SHP77 treated with DMSO at 0.1 percent for 48 hours (cell line): ENCODE results near the gene SMG7.
A peak's percentile ranks its signal among the peaks of the same experiment; 100 is the strongest.

ENCODE experiments used
- DNase-seq: peaks from one replicate; lab custom pipeline; 2025; lab: John Stamatoyannopoulos, UW

SMG7 gene

GRCh38 chr1:183467687-183468086 is 4.6 kb upstream of the SMG7 start:
- DNase-seq = no peak

DNA sequence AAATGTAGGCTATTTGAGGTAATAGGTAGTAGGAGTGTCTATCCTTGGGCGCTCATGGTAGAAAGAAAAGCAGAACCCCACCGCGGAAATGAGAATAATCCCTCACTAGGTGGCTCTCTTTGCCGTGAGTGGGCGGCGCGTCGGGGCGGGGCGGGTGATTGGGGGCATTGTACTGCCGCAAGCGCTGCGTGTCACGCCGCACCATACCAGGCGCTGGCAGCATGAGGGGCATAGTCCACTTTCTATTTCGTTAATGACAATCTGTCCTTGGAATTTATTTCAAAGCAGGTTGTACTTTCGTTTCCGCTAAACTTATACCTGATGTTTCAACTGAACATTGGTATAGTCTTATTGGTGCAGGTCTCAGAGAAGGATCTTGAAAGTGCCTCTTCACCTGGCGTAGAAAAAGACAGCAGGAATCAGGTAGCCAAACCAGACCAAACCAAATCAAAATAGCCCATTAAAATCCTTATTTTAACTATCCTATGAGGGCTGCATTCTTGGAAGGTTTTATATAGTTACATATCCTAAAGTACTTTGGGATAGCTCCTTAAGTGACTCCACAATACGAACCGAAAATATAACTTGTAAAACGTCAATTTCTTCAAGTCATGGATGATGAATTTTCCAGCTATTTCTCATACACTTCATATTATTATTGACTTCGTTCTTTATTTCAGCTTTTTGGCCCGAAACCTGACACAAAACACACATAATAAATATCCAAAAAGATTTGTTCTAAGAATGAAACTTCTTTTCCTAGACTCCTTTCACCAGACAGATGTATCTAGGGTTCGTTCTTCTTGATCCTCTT is 1.9 kb upstream of the SMG7 start:
- DNase-seq = peak; percentile 64

- peak; percentile 75 for DNase-seq
Observed at GRCh38 chr1:183470961-183471742, 1.1 kb upstream of the SMG7 start.

GRCh38 chr1:183471743-183472487 is 384 bp upstream of the SMG7 start:
- DNase-seq = peak; percentile 94

- no peak for DNase-seq
Observed at GRCh38 chr1:183473217-183473536, 878 bp downstream of the SMG7 start.

DNA sequence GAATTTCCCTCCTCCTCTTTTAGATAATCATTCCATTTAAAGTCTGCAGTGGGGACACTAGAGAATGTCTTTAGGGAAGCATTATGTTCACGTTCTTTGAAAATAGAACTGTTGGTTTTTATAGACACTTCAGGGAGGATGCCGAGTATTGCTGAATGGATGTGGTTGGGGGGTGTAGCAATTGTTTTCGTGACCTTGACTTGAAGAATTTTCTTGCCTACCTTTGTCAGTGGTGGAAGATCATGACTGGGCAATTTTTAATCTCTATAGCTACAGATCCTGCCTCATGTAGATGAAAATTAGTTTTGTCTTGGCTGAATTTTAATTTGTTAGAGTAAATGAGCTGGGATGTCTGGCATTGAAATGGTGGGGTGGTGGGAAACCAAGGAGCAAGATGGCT is 3.8 kb downstream of the SMG7 start:
- DNase-seq = no peak

GRCh38 chr1:183477986-183478781 is 5.9 kb downstream of the SMG7 start:
- no peak for DNase-seq

- no peak for DNase-seq
Observed at GRCh38 chr1:183480971-183481441, 8.7 kb downstream of the SMG7 start.

GRCh38 chr1:183483224-183483623 is 10.9 kb downstream of the SMG7 start:
- no peak for DNase-seq

- DNase-seq = no peak
Observed at GRCh38 chr1:183484254-183484653, 12.0 kb downstream of the SMG7 start.

- DNase-seq = no peak
Observed at GRCh38 chr1:183484851-183485250, 12.6 kb downstream of the SMG7 start.

GRCh38 chr1:183487674-183488442 is 15.6 kb downstream of the SMG7 start:
- DNase-seq = no peak

- DNase-seq = no peak
Observed at GRCh38 chr1:183490932-183491331, 18.6 kb downstream of the SMG7 start.

GRCh38 chr1:183493540-183494245 is 21.4 kb downstream of the SMG7 start:
- DNase-seq = no peak

GRCh38 chr1:183495420-183495819 is 23.1 kb downstream of the SMG7 start:
- DNase-seq = no peak

- DNase-seq = no peak
Observed at GRCh38 chr1:183497218-183497617, 24.9 kb downstream of the SMG7 start.

- DNase-seq = no peak
Observed at GRCh38 chr1:183498342-183498991, 26.2 kb downstream of the SMG7 start.

- no peak for DNase-seq
Observed at GRCh38 chr1:183505454-183506089, 33.3 kb downstream of the SMG7 start.

DNA sequence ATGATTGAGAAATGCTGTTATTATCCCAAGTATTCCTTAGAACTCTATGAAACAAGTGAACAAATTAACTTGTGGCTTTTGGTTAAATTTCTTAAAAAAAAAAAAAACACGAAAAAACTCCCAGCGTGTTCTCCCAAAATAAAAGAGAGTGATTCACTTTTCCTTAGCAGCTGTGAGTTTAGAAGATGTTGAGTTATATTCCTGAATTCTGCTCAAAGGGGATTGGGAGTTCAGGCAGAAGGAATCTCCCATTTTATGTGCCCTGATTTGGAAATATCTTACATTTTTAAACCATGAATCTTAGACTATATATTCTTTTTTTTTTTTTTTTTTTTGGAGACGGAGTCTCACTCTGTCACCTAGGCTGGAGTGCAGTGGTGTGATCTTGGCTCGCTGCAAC is 34.3 kb downstream of the SMG7 start:
- DNase-seq = no peak
